Parathyroid adenoma (tissue), 2 donors: ENCODE measurements around the gene TOP1.
A peak's percentile ranks its signal among the peaks of the same experiment; 100 is the strongest.

Source experiments
- H2AFZ ChIP-seq: fragments of 300-600 bp; sonication (generic); one replicate; pipeline ENCODE4 v1.7.0; 2017; ENCODE audit warnings: antibody characterized with exemption, mild to moderate bottlenecking
- H3K27ac ChIP-seq: fragments of 300-600 bp; sonication (generic); one replicate; pipeline ENCODE4 v1.7.0; 2017
- H3K27me3 ChIP-seq: fragments of 300-600 bp; sonication (generic); one replicate; pipeline ENCODE4 v1.7.0; 2017; ENCODE audit warnings: low read length; ENCODE audit not compliant: control insufficient read depth, insufficient read depth
- H3K36me3 ChIP-seq: fragments of 300-600 bp; sonication (generic); one replicate; pipeline ENCODE4 v1.7.0; 2017; ENCODE audit warnings: low read length; ENCODE audit not compliant: control insufficient read depth, insufficient read depth
- H3K4me1 ChIP-seq: fragments of 300-600 bp; sonication (generic); one replicate; pipeline ENCODE4 v1.7.0; 2017; ENCODE audit warnings: control low read depth
- H3K4me2 ChIP-seq: fragments of 300-600 bp; sonication (generic); one replicate; pipeline ENCODE4 v1.7.0; 2017; ENCODE audit warnings: low read length
- H3K4me3 ChIP-seq: fragments of 300-600 bp; sonication (generic); one replicate; pipeline ENCODE4 v1.7.0; 2017; ENCODE audit warnings: low read depth, low read length
- H3K79me2 ChIP-seq: fragments of 300-600 bp; sonication (generic); one replicate; pipeline ENCODE4 v1.7.0; 2017; ENCODE audit warnings: control low read depth
- H3K9ac ChIP-seq: fragments of 300-600 bp; sonication (generic); one replicate; pipeline ENCODE4 v1.7.0; 2017; ENCODE audit warnings: mild to moderate bottlenecking
- H3K9me3 ChIP-seq: fragments of 300-600 bp; sonication (generic); one replicate; pipeline ENCODE4 v1.7.0; 2017; ENCODE audit warnings: low read length; ENCODE audit not compliant: control insufficient read depth
- TF ChIP-seq, protein P1 (sequence below): fragments of 300-600 bp; sonication (generic); IDR thresholded peaks from one replicate; pipeline ENCODE4 v1.7.0; 2017; ENCODE audit warnings: antibody characterized with exemption, mild to moderate bottlenecking
- donor health status: primary hyperparathyroidism.

Gene TOP1

DNA sequence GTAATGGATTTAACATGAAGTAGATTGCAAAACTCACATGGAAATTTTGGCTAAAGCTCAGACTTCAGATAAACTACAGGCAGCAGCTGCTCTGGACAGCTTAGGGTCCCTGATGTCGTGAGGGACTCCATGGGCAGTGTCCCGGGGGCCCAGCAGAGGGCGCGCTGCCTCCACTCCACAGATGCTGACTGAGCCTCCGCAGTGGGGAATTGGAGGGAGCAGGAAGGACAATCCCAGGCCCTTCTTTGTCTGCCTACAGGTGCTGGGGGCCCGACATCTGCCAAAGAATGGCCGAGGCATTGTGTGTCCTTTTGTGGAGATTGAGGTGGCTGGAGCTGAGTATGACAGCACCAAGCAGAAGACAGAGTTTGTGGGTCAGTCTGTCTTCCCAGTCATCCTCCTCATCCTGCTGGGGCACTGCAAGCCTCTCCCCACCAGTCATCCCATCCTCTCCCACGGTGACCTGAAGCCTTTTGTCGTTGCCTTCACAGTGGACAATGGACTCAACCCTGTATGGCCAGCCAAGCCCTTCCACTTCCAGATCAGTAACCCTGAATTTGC, 144.6 kb downstream of the TOP1 start:
- TF ChIP-seq, protein P1, sequence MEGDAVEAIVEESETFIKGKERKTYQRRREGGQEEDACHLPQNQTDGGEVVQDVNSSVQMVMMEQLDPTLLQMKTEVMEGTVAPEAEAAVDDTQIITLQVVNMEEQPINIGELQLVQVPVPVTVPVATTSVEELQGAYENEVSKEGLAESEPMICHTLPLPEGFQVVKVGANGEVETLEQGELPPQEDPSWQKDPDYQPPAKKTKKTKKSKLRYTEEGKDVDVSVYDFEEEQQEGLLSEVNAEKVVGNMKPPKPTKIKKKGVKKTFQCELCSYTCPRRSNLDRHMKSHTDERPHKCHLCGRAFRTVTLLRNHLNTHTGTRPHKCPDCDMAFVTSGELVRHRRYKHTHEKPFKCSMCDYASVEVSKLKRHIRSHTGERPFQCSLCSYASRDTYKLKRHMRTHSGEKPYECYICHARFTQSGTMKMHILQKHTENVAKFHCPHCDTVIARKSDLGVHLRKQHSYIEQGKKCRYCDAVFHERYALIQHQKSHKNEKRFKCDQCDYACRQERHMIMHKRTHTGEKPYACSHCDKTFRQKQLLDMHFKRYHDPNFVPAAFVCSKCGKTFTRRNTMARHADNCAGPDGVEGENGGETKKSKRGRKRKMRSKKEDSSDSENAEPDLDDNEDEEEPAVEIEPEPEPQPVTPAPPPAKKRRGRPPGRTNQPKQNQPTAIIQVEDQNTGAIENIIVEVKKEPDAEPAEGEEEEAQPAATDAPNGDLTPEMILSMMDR, result peak; percentile 96
- Histone ChIP-seq H3K9ac (no peak overlapping the region), H3K9me3 (no peaks in the 10 kb centered on the region), H3K27ac (peak overlapping the region; percentile 44), H3K36me3 (no peaks in the 10 kb centered on the region), H3K4me2 (no peak overlapping the region), H3K27me3 (no peaks in the 10 kb centered on the region), H3K79me2 (no peaks in the 10 kb centered on the region), H3K4me1 (no peaks in the 10 kb centered on the region), H2AFZ (no peak overlapping the region), H3K4me3 (no peak overlapping the region)

DNA sequence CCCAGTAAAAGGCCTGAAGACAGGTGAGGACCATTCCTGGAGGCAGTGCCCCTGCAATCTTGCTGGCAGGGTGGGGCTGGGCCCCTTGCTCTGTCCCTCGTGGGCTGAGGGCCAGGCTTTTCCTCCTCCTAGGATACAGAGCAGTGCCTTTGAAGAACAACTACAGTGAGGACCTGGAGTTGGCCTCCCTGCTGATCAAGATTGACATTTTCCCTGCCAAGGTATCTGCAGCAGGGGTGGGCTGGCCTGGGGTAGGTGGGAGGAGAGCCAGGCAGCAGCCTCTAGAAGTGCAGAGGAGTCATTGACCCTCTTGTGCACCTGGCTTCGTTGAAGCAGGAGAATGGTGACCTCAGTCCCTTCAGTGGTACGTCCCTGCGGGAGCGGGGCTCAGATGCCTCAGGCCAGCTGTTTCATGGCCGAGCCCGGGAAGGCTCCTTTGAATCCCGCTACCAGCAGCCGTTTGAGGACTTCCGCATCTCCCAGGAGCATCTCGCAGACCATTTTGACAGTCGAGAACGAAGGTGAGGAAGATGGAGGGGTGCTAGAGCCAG, 145.2 kb downstream of the TOP1 start:
- Histone ChIP-seq H3K27me3 (no peaks in the 10 kb centered on the region), H3K9me3 (no peaks in the 10 kb centered on the region), H3K4me3 (no peak overlapping the region), H3K4me2 (no peak overlapping the region), H3K79me2 (no peaks in the 10 kb centered on the region), H3K27ac (peak overlapping the region; percentile 6), H3K9ac (no peak overlapping the region), H3K36me3 (no peaks in the 10 kb centered on the region), H2AFZ (no peak overlapping the region), H3K4me1 (no peaks in the 10 kb centered on the region)
- TF ChIP-seq, protein P1, result no peak
